Body of pancreas (tissue), 4 donors: ENCODE results near the gene ELL.

ENCODE experiments used
- CTCF ChIP-seq, 7 experiments: fragments of 450-650 bp in 4 of 7; fragments of 200-600 bp in 3 of 7; sonication (generic) in 3 of 7; IDR thresholded peaks; one replicate each; pipeline ENCODE4 v1.5.1; 2016 to 2019; ENCODE audit warnings: antibody characterized with exemption in 7 of 7
- POLR2A ChIP-seq, 3 donors: fragments of 450-650 bp; IDR thresholded peaks; one replicate each; pipeline ENCODE4 v1.6.1; 2016; ENCODE audit warnings: antibody characterized with exemption in 3 of 3, mild to moderate bottlenecking in 2 of 3

- TF ChIP-seq POLR2A (IDR thresholded peaks at IDR 0.05) (no peak), CTCF (IDR thresholded peaks at IDR 0.05) (no peak)
These were observed 77.4 kb downstream of the ELL start for GRCh38 chr19:18444513-18444912.
